ENCODE data around the gene MRPL2.

MRPL2 gene

GRCh38 chr6:43059168-43060033, at the start of gene MRPL2, which contains the start of gene KLC4:
Gene MRPL2 (minus strand): TSS chr6:43059434. CDS start chr6:43059381, 53 bp downstream.
Gene KLC4 (plus strand): TSS chr6:43059631. CDS start chr6:43061336, 1,705 bp downstream.
- ChIA-PET POLR2A (interaction anchor here (0.5 to 2.4 kb wide), 34 partner anchors 8 to 1187 kb away, joined by 3 to 32 read pairs (median 5); partner anchors contain the start of genes CNPY3, CUL9, GNMT and HSP90AB1), CTCF (interaction anchor here (0.6 to 4.6 kb wide), 7 partner anchors 11 to 158 kb away, joined by 3 to 26 read pairs (median 6); partner anchors contain the start of genes PEX6 and PTK7)
- H3K27ac ChIP-seq (ENCODE audit: extremely low read depth, low read depth, low read length), result peak within 1 kb of the TSS; percentile 76
- H3K4me3 ChIP-seq (ENCODE audit: low read depth, low read length), result peak within 1 kb of the TSS; percentile 96
- no peaks in the 10 kb centered on the region for H3K9me3 ChIP-seq (ENCODE audit: control insufficient read depth, insufficient read depth, low read depth, low read length)
- peaks cover 9% of the 10 kb centered on the region for H3K4me1 ChIP-seq (ENCODE audit: control insufficient read depth, insufficient read depth, low read length)
- H3K36me3 ChIP-seq (ENCODE audit: control insufficient read depth in 2 of 2, insufficient read depth in 1 of 2, low read length in 2 of 2), result peaks cover 28 to 57% of the 10 kb centered on the region in 2 experiments; a peak in 2 of 3 replicates
- no peak for TF ChIP-seq ZNF169 (tag by site-specific recombination; IDR thresholded peaks at IDR 0.05)
- no peak for TF ChIP-seq ZNF792 (tag by site-specific recombination; IDR thresholded peaks at IDR 0.05)
- TF ChIP-seq ZNF777 (tag by site-specific recombination; IDR thresholded peaks at IDR 0.05; ENCODE audit: borderline replicate concordance), result no peak
- TF ChIP-seq ZSCAN23 (tag by site-specific recombination; IDR thresholded peaks at IDR 0.05), result no peak
- TF ChIP-seq MZF1 (tag by site-specific recombination; IDR thresholded peaks at IDR 0.05; ENCODE audit: borderline replicate concordance), result no peak
- TF ChIP-seq ZNF112 (tag by site-specific recombination; IDR thresholded peaks at IDR 0.05), result no peak
- TF ChIP-seq ZNF837 (tag by site-specific recombination; IDR thresholded peaks at IDR 0.05), result no peak
- TF ChIP-seq OVOL3 (tag by site-specific recombination; IDR thresholded peaks at IDR 0.05), result no peak
- no peak for TF ChIP-seq ZNF449 (tag by site-specific recombination; IDR thresholded peaks at IDR 0.05)
- TF ChIP-seq MEIS1 (CRISPR knock-in tag; IDR thresholded peaks at IDR 0.05; ENCODE audit: borderline replicate concordance), result no peak
- TF ChIP-seq ZNF48 (tag by site-specific recombination; IDR thresholded peaks at IDR 0.05), result no peak
- TF ChIP-seq ZNF513 (tag by site-specific recombination; IDR thresholded peaks at IDR 0.05), result no peak
- TF ChIP-seq KLF1 (tag by site-specific recombination; IDR thresholded peaks at IDR 0.05), result no peak; the same call in 1 of the 2 replicates
- no peak for TF ChIP-seq ZNF391 (tag by site-specific recombination; IDR thresholded peaks at IDR 0.05; ENCODE audit: borderline replicate concordance, low read depth)
- no peak for TF ChIP-seq ZNF24 (tag by site-specific recombination; IDR thresholded peaks at IDR 0.05)
- no peak for TF ChIP-seq ZNF398 (tag by site-specific recombination; IDR thresholded peaks at IDR 0.05)
- no peak for TF ChIP-seq ZNF596 (tag by site-specific recombination; IDR thresholded peaks at IDR 0.05)
- TF ChIP-seq ZNF521 (tag by site-specific recombination; IDR thresholded peaks at IDR 0.05), result no peak
- no peak for TF ChIP-seq CTCF (tag by site-specific recombination; IDR thresholded peaks at IDR 0.05)
- TF ChIP-seq ZNF677 (tag by site-specific recombination; IDR thresholded peaks at IDR 0.05), result no peak
- TF ChIP-seq ZNF16 (tag by site-specific recombination; IDR thresholded peaks at IDR 0.05; ENCODE audit: low read depth), result no peak
- TF ChIP-seq ZNF37A (tag by site-specific recombination; IDR thresholded peaks at IDR 0.05), result no peak
- TF ChIP-seq ZNF645 (tag by site-specific recombination; IDR thresholded peaks at IDR 0.05), result no peak
- TF ChIP-seq ZNF292 (tag by site-specific recombination; IDR thresholded peaks at IDR 0.05; ENCODE audit: borderline replicate concordance, low read depth), result no peak
- no peak for TF ChIP-seq ZNF707 (tag by site-specific recombination; IDR thresholded peaks at IDR 0.05)
- no peak for TF ChIP-seq ZSCAN30 (tag by site-specific recombination; IDR thresholded peaks at IDR 0.05)
- TF ChIP-seq ZNF654 (tag by site-specific recombination; IDR thresholded peaks at IDR 0.05; ENCODE audit: low read depth), result no peak

Data from HEK293 (cell line).